Sigmoid colon (tissue), 4 donors: ENCODE data around the gene MTMR2.

Experiments
- CTCF ChIP-seq, 4 experiments: fragments of 450-650 bp in 3 of 4; fragments of 200-600 bp in 1 of 4; IDR thresholded peaks; one replicate each; pipeline ENCODE4 v1.5.1; 2016 to 2019; ENCODE audit warnings: antibody characterized with exemption in 4 of 4, mild to moderate bottlenecking in 3 of 4, moderate library complexity in 2 of 4
- EP300 ChIP-seq, 4 donors: sonication (generic); formaldehyde crosslinking; IDR thresholded peaks; one replicate each; pipeline ENCODE4 v1.6.1; 2017; ENCODE audit warnings: antibody characterized with exemption in 4 of 4
- POLR2AphosphoS5 ChIP-seq, 4 donors: sonication (generic); formaldehyde crosslinking; IDR thresholded peaks; one replicate each; pipeline ENCODE4 v1.6.1; 2017; ENCODE audit warnings: antibody characterized with exemption in 4 of 4

DNA sequence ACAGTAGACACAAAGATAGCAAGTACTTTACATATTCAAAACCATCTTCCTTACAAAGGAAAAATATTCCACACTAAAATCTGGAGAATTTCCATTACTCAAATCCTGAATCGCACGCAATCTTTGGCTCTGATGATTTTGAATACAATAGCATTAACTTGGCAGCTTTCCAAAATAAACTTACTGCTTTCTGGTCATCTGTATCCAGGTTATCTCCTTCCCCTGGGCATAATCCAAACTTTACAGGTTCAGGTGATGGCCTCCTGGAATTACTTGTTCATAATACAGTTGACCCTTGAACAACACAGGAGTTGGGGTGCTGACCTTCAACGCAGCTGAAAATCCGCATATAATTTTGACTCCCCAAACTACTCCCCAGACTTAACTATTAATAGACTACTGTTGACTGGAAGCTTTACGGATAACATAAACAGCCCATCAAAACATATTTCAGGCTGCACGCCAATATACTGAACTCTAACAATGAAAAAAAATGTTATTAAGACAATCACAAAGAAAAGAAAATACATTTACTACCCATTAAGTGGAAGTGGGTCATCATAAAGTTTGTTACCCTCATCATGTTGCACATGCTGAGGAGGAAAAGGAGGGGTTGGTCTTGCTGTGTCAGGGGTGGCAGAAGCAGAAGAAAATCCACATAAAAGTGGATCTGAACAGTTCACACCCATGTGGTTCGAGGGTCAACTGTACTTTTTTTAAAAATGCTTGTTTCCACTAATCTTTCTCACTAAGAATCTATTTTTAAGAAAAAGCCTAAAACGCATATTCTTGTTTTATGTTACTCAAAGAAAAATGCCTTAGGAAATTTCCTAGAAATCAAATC is 6.5 kb downstream of the MTMR2 start:
- TF ChIP-seq CTCF (IDR thresholded peaks at IDR 0.05) (no peak), EP300 (IDR thresholded peaks at IDR 0.05) (no peak), POLR2AphosphoS5 (IDR thresholded peaks at IDR 0.05) (no peak)
